ENCODE measurements around the gene RGS9. TPM values are rescaled to one million over a fixed set of nuclear protein-coding genes. Genes with fewer than 3 reads are reported as not detected.
A peak's percentile ranks its signal among the peaks of the same experiment; 100 is the strongest.
"Not testable (repeated sequence)": the region's sequence is repeated elsewhere in the genome, so short reads cannot be mapped to it uniquely, and the experiment has no call there.

Gene RGS9
- 3.2 and 3.8 TPM in 2 replicates for total RNA-seq (2014; rRNA removed; shearing (Covaris generic))

DNA sequence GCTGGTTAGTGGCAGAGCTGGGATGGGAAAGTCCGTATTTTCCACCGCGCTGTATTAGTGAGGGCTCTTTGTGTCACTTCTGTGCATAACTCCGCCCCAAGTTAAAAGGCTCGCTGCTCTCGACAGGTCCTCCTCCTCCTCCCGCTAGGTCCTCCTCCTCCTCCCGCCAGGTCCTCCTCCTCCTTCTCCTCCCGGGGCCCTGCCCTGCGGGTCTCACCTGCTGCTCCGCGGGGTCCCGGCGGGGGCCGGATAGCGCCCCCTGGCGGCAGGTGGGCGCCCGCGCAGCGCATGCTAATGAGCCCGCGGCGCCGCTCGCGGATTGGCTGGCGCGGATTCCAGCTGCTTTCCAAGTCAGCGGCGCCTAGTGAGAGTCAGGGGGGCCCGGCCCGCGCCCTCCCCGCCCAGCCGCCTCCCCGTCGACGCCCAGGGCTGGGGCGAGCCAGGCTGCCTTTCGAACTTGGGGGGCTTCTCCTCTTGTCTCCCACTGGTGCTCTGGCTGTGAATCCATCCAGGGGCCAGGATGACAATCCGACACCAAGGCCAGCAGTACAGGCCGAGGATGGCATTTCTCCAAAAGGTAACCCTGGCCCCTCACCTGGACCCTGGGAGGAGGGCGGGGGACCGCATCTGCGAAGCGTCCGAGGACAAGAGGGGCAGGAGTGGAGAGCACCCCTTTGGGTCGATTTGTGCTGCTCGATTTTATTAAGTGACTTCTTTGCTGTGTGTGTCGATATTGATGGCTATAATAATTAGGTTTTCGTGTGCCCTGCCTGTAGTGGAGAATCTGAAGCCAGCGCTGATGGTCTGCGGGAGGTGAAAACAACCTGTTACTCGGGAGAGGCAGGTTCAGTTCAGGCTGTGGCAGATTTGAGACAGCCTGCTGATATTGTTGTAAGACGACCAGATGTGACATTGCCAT is at the start of gene RGS9:
RGS9 (plus strand) TSS at position 350 of the 919 bp plus-strand sequence; CDS start at position 521, 171 bp downstream.
- DNase-seq (ENCODE audit: low spot score) = peak; percentile 36

DNA sequence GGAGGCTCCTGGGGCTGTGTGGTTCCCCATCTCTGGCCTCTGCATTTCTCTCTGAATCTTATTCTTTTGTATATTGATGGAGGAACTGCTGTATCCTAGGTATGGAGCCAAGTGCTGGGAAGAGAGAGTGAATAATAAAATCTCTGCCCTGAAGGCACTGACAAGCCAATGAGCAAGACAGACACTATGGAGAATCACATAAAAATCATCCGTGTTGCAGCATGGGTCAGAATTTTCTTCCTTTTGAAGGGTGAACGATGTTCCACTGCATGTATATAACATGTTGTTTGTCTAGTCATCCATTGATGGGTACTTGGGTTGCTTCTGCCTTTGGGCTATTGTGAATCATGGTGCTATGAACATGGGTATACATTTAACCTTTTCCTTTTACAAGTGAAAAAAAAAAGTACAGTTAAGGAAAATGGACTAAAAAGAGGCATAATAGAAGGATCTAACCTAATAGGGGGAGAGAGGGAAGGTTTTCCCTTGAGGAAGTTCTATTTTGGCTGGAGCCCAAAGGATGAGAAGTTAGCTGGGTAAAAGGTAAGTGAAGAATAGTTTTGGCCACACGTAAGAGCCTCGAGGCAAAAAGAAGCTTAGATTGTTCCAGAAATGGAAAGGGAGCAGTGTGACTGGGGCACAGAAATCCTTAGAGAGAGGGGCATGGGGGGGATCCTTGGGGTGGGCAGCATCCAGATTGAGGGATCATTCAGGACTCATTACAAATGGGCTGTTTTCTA is 48.4 kb upstream of the RGS9 start:
- no peak for DNase-seq (ENCODE audit: low spot score)

DNA sequence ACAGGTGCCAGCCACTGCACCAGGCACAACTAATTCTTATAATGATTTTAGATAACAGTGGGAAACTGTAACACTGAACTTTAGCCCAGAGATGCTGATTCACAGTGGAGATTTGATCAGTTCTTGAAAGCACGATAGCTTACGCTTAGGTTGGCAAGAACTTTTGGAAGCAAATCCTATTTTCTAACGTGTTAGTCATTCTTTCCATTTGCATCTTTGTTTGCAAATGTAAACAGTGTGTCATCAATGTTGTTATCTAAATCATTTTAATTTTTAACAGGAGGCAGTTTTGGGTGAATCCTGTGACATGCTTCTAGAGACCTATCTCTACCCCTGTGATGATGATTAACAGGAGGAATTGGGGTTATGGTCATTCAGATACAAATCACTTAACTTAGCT is 44.9 kb upstream of the RGS9 start:
- DNase-seq (ENCODE audit: low spot score) = no peak

DNA sequence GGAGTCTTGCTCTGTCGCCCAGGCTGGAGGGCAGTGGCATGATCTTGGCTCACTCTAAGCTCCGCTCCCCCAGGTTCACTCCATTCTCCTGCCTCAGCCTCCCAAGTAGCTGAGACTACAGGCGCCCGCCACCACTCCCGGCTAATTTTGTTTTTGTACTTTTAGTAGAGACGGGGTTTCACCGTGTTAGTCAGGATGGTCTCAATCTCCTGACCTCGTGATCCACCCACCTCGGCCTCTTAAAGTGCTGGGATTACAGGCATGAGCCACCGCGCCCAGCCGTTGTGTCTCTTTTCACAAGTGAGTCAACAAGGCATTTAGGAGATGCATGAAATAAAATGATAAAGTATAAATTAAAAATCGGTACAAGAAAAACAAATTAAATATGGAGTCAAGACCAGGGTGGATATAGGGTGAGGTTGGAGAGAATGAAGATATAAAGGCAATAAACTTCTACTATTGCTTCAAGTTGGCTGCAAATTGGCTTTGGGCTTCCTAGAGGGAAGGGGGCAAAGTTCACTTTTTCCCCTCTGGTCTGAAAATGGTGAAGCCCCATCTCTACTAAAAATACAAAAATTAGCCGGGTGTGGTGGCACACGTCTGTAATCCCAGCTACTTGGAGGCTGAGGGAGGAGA is 44.3 kb upstream of the RGS9 start:
- not testable (repeated sequence) for DNase-seq (ENCODE audit: low spot score)

DNA sequence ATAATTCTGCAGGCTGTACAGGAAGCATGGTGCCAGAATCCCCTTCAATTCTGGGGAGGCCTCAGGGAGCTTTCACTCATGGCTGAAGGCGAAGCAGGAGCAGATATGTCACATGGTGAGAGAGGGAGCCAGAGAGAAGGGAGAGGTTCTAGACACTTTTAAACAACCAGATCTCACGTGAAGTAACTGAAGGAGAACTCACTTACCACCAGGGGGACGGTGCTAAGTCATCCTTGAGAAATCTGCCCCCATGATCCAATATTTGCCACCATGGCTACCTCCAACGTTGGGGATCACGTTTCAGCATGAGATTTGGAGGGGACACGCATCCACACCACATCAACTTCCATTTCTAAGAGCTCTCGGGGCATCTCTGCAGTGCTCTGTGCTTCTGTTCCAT is 43.2 kb upstream of the RGS9 start:
- no peak for DNase-seq (ENCODE audit: low spot score)

DNA sequence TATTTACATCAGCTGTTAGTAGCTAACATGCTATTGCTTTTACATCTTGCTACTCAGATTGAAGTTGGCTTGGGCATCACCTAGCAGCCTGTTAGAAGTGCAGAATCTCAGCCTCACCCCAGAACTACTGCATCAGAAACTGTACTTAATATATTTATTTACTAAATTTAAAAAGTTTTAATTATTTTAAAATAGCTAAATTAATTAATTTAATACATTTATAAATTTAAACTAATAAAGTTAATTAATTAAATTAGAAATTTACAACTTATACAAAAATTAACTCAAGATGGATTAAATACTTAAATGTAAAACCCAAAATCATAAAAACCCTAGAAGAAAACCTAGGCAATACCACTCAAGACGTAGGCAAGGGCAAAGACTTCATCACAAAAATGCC is 41.7 kb upstream of the RGS9 start:
- DNase-seq (ENCODE audit: low spot score) = no peak

DNA sequence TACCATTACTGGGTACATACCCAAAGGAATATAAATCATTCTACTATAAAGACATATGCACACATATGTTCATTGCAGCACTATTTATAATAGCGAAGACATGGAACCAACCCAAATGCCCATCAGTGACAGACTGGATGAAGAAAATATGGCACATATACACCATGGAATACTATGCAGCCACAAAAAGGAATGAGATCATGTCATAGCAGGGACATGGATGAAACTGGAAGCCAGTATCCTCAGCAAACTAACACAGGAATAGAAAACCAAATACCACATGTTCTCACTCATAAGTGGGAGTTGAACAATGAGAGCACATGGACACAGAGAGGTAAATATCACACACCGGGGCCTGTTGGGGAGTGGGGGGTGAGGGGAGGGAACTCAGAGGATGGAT is 40.8 kb upstream of the RGS9 start:
- DNase-seq (ENCODE audit: low spot score) = not testable (repeated sequence)

DNA sequence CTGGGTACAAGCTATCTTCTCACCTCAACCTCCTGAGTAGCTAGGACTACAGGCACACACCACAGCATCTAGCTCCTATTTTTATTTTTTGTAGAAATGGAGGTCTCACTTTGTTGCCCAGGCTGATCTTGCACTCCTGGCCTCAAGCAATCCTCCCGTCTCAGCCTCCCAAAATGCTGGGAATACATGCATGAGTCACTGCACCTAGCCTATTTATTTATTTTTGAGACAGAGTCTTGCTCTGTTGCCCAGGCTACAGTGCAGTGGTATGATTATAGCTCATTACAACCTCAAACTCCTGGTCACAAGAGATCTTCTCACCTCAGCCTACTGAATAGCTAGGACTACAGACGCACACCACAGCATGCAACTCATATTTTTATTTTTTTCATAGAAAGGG is 40.1 kb upstream of the RGS9 start:
- no peak for DNase-seq (ENCODE audit: low spot score)

DNA sequence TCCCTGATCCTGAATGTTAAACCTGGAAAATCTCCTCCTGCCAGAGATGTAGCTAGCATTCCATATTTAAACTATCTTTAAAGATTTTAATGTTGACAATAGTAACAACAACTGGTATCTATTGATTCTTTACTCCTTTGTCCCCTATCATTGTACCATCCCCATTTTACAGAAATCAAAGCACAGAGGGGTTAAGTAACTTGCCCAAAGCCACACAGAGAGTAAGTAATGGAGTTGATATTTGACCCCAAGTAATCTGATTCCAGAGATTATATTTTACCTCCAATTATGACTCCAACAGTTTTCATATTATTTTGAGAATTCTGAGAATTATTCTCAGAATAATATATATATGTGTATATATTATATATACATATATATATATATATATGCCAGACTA is 37.7 kb upstream of the RGS9 start:
- DNase-seq (ENCODE audit: low spot score) = no peak

DNA sequence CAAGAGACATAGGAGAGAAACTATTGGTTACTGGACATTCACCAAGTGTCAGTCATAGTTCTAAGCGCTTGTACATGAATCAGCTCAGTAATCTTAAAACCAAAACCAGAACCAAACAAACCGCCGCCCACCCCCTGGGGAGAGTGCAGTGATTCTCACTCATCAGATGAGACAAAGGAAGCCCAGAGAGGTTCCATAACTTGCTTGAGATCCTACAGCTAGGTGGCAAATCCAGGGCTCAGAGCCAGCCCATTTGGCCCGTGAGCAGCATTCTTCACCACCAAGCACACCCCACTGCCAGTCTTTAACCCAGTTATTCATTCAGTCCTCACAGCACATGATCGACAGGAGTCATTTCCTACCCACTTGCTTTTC is 37.2 kb upstream of the RGS9 start:
- DNase-seq (ENCODE audit: low spot score) = peak; percentile 76

DNA sequence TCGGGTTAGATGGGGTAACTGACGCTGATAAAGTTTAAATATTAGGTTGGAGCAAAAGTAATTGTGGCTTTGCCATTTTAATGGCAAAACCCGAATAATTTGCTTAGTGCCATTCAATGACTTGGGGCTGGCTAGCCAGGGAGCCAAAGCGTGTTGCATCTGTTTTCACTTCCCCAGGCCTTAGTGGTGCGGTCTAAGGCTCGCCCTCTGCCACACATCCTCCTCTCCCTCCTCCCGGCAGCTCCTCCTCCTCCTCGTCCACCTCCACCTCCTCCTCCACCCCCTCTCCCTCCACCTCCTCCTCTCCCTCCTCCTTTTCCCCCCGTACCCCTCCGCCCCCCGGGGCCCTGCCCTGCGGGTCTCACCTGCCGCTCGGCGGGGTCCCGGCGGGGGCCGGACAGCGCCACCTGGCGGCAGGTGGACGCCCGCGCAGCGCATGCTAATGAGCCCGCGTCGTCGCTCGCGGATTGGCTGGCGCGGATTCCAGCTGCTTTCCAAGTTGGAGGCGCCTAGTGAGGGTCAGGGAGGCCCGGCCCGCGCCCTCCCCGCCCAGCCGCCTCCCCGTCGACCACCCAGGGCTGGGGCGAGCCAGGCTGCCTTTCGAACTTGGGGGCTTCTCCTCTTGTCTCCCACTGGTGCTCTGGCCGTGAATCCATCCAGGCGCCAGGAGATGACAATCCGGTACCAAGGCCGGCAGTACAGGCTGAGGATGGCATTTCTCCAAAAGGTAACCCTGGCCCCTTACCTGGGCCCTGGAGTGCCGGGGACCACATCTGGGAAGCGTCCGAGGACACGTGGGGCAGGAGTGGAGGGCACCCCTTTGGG is 36.6 kb upstream of the RGS9 start:
- peak; percentile 83 for DNase-seq (ENCODE audit: low spot score)

DNA sequence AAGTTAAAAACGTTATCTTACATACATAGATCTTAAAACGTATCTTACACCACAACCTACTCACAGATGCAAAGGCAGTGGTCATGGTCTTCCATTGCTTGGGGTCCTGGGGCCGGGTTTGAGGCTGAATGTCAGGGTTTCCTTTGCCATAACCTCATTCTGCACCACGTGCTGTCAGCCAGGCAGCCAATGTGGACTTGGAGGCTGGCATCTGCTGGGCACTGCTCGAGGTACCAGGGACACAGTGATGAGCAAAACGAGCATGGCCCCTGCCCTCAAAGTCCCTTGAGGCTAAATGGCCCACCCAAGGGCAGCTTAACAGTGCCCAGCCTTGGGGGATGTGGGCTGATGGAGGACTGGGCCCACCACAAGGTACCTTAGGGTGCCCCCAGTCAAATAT is 35.8 kb upstream of the RGS9 start:
- DNase-seq (ENCODE audit: low spot score) = no peak

DNA sequence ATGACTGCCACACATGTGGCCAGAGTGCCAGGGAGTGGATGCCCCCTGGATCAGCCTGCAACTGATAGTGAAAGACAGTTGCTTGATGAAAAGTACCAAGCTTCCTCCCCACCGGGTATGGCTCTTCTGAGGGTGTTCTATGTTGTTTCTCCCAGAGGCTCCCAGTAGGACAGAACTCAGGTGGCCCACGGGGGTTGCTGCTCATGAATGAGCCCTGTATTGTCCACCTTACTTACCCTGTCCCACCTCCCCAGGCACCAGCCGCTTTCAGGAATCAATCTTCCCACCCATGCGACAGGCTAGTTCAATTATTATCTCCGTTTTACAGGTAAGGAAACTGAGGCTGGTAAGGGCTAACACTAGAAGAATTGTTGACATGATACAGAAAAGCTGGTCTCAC is 34.9 kb upstream of the RGS9 start:
- DNase-seq (ENCODE audit: low spot score) = no peak

DNA sequence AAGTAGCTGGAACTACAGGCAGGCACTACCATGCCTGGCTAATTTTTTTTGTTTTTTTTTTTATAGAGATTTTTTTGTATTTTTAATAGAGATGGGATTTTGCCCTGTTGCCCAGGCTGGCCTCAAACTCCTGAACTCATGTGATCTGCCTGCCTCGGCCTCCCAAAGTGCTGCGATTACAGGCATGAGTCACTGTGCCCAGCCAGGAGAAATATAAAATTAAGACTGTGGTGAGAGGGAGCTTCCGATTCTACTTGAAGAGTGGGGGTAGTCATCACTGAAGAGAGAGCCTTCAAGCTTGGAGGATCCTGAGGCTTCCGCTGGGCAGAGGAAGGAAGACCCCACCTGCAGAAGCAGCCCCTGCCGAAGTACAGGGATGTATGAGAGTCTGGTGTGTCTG is 34.4 kb upstream of the RGS9 start:
- DNase-seq (ENCODE audit: low spot score) = peak; percentile 73

DNA sequence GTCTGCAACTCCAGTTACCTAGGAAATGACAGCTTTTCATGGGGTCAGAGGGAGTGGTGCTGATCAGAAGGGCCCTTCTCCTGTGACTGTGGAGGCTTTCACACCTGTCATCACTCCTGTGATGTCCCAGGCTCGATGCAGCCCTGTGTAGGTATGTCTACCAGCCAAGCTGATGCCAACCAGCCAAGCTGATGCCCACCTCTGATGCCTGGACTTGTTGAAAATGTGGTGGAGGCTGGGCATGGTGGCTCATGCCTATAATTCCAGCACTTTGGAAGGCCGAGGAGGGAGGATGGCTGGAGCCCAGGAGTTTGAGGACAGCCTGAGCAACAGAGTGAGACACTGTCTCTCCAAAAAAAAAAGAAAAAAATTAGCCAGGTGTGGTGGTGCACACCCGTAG is 33.7 kb upstream of the RGS9 start:
- DNase-seq (ENCODE audit: low spot score) = no peak

DNA sequence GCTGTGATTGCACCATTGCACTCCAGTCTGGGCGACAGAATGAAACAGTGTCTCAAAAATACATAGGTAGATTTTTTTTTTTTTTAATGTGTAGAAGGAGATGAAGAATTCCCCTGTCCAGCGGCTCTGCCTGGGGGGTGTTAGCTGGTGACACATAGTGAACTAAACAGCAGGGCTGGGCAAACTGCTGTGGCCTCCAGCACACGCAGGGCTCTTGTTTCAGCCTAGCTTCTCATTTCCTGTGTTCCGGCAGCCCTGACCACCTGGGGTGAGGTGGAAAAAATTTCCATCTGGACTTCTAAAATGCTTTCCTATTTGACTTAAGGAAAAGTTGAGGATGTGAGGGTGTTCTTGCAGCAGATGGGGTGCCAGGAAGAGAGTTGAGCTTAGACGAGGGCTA is 33.3 kb upstream of the RGS9 start:
- DNase-seq (ENCODE audit: low spot score) = peak; percentile 81

DNA sequence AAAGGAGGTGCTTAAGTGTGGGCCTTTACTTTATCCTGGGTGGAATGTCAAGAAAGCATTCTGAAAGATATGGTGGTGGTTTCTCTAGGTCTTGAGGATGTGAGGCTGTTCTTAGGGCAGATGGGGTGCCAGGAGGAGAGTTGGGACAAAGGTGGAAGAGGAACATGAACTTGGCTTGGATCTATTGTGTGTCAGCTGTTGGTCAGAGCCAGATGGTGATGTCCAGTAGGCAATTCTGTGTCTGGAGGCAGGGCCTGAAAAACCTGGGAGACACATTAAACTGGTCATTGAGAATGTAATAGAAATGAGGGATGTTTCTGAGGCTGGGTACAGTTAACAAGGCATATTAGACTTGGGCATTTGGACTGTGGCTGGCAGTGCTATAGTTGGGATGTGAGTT is 32.6 kb upstream of the RGS9 start:
- DNase-seq (ENCODE audit: low spot score) = no peak

DNA sequence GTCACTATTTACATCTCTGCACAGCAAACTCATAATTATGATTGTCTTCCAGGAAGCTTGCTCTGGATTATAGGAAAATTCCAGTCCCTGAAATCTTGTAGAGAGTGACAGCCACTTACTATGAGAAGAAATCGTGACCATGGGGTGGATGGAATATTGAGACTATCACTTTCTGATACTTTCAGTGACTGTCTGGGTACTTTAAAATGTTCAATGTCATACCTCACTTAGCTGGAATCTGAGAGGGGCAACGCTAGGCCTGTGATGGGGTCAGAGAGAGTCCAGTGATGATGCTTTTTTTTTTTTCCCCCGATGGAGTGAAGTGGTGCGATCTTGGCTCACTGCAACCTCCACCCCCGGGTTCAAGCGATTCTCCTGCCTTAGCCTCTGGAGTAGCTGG is 32.2 kb upstream of the RGS9 start:
- no peak for DNase-seq (ENCODE audit: low spot score)

DNA sequence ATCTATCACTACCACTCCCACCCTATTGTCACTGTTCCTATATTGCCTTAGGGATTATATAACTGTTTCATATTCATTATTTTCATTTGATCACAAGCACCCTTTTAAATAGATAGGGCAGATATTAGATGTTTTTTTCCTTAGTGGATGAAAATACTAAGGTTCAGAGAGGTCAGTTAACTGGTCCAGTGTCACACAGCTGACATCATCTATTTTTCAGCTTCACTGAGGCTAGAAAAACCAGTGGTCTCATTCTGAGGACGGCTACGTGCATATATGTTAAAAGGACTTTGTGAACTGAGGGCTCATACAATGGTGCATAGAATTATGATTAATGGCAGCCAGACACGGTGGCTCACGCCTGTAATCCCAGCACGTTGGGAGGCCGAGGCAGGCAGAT is 29.0 kb upstream of the RGS9 start:
- no peak for DNase-seq (ENCODE audit: low spot score)

DNA sequence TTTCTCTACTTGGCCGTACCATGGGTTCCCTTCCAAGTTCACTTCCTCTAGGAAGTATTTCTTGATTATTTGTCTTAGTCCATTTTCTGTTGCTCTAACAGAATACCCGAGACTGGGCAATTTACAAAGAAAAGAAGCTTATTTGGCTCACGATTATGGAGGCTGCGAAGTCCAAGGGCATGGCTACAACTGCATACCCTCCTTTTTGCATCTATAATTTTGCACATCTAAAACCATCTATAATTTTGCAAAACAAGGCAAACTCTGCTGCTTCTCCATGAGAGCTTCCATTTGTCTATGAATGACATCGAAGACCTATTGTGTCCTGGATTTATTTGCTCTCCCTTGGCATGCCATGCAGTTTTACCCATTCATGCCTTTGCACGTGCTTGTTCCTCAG is 27.6 kb upstream of the RGS9 start:
- DNase-seq (ENCODE audit: low spot score) = no peak

DNA sequence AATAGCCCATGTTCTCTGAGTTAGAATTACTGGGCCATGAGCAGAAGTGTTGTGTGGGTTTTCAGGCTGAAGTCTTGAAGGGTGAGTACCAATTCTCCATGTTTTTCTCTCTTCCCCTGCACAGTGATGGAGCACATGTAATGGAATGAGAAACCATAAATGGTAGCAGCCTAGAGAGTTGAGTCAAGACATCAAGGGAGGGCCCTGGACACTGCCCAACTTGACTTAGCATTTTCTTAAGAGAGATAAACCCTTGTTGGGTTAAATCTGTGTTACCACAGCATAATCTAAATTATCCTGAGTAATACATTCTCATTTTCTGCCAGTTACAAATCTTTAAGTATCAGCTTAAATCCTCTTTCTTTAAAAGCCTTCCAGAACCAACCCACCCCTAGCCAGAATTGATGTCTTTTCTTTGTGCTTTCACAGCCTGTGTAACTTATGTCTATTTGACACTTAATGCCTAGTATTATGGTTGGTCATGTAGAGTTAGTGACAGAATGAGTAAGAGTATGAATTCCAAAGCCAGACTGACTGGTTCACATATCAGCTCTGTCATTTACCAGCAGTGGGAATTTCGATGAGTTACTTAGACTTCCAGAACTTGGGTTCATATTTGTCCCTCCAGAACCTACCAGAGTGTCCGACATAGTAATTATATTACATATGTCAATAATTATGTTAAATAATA is 27.0 kb upstream of the RGS9 start:
- no peak for DNase-seq (ENCODE audit: low spot score)
